Testis (tissue), 2 donors: ENCODE data around the gene AGBL4.
"Not testable (repeated sequence)": the region's sequence is repeated elsewhere in the genome, so short reads cannot be mapped to it uniquely, and the experiment has no call there.

Source experiments
- CTCF ChIP-seq, 3 experiments: fragments of 450-650 bp in 2 of 3; fragments of 200-600 bp in 1 of 3; sonication (generic) in 1 of 3; IDR thresholded peaks; one replicate each; pipeline ENCODE4 v1.5.1; 2016 to 2019; ENCODE audit warnings: antibody characterized with exemption in 3 of 3, mild to moderate bottlenecking in 2 of 3, moderate library complexity in 1 of 3
- POLR2A ChIP-seq: fragments of 450-650 bp; IDR thresholded peaks from one replicate; pipeline ENCODE4 v1.6.1; 2017; ENCODE audit warnings: antibody characterized with exemption, mild to moderate bottlenecking, moderate library complexity

GRCh38 chr1:49257211-49258049 is 766.3 kb downstream of the AGBL4 start:
- not testable (repeated sequence) for TF ChIP-seq CTCF (IDR thresholded peaks at IDR 0.05); POLR2A
